ENCODE measurements around the gene CGN.
"Not testable (repeated sequence)": the region's sequence is repeated elsewhere in the genome, so short reads cannot be mapped to it uniquely, and the experiment has no call there.

CGN gene

DNA sequence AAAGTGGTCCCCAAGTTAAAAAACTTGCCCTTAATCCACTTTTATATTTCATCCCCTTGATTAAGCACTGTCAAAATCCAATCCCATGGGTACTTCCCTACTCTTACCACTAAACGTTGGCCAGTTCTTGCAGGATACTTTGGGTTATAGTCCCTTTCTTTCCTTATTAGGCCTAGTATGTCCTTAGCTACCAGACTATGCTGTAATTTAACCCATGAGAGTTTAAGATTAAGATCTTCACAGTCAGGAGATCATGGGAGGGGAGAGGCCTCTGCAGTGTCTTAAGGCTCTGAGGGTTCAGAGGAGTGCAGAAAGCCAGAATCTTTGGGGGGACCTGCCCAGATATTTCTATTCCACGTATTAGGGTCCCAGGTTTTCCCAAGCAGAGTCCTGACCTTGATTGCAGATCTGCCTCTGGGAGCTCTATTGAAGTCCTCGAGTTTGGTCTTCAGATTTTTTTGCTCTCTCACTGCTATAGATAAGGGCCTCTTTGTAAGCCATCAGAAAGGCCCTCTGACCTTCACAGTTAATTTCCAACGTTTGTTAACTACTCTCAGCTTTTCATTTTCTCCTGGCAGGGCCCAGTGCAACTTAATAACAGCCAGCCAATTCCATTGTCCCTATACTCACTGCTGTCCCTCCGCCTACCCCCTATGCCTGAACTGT, 9.0 kb upstream of the CGN start:
- DNase-seq (ENCODE audit: low read depth): no peak

DNA sequence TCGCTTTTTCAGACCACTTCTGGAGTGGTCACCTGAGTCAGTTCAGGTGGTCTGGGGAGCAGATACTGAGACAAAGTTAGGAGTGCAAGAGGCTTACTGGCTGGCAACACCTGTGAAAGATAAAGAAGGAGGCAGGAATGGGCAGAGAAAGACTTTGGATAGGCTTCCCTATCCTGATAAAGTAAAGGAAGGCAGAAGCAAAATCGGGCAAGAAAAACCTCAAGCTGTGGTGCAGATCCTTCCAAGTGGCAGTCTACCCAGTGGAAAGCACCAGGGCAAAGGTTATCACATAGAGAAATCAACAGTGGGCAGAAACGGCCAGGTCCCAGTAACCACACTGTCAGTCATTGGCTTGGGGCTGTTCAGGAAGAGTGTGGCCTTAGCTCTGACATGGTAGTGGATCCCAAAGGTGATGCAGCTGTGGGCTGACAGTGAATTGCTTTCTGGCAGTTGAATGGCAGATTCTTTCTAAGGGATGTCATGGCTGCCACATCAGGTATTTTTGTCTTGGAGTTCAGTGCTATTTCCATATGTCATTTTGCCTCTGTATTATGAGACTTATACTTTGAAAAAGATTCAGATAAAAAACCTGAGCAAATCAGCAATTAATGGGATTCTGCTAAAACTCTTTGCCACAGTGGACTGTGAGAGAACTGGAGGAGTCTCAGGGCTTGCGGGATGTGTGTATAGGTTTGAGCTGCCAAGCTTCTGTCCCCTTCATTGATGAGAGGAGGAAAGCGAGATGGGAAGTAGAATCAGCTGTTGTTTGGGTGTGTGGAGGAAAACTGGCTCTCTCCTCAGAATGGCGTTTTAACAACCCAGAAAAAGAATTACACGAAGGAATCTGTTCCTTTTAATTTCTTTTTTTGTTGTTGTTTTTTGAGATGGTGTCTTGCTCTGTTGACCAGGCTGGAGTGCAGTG, 8.1 kb upstream of the CGN start:
- no peak for DNase-seq (ENCODE audit: low read depth)

DNA sequence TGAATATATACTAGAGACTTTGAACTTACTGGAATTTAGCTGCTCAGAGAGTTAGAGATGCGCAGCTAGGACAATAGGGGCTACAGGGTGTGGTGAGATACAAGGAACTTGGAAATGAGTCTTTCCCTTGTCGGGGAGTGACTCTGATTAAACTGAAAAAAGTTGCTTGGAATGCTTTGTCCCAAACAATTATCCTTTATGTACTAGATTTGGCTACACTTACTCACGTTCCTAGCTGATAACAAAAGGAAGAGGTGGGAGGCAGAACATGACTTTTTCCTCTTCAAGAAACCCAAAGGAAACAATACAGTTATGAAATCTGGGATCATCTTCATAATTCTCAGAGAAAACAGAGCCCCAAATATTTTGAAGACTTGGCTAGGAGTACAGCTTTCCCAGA, 6.9 kb upstream of the CGN start:
- no peak for DNase-seq (ENCODE audit: low read depth)

DNA sequence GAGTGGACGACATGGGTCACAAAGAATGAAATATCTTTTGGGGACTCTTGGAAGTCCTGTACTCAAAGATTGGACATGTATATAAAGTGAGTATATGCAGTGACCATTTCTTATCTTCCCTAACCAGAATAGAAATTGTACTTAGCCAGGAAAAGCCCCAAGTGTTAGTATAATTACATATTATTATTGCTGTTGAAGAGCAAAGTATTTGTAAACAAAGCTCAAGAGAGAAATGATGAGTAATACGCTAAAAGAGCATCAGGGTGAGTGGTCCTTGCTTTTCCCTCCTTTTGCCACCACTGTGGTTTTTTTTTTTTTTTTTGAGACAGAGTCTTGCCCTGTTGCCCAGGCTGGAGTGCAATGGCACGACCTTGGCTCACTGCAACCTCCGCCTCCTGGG, 6.4 kb upstream of the CGN start:
- DNase-seq (ENCODE audit: low read depth): no peak

DNA sequence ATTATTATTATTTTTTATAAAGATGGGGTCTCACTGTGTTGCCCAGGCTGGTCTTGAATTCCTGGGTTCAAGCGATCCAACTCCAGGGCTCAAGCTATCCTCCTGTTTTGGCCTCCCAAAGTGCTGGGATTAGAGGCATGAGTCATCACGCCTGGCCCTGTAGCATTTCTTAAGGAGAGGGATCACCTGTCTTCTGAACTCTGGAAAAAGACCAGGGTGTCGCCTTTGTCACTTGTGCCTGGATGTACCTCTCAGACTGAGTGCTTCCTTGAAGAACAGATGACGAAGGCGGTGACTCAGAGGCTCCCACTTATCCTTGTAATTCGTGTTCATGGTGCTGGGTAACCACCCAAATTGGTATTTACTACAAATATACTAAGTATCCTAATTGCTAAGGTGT, 2.4 kb upstream of the CGN start:
- no peak for DNase-seq (ENCODE audit: low read depth)

DNA sequence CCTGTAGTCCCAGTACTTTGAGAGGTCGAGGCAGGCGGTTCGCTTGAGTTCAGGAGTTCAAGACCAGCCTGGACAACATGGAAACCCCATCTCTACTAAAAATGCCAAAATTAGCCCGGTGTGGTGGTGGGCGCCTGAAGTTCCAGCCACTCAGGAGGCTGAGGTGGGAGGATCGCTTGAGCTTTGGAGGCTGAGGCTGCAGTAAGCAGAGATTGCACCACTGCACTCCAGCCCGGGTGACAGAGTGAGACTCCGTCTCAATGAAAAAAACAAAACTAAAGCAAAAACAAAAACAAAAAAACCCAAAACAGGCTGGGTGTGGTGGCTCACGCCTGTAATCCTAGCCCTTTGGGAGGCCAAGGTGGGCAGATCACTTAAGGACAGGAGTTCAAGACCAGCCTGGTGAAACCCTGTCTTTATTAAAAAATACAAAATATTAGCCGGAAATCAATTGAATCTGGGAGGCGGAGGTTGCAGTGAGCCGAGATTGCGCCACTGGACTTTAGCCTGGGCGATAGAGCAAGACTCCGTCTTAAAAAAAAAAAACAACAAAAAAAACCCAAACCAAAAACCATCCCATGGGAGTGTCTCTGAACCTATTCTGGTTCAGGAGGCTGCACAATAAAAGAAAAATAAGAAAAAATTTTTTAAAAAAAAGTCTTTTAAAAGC, 1.7 kb upstream of the CGN start:
- no peak for DNase-seq (ENCODE audit: low read depth)

DNA sequence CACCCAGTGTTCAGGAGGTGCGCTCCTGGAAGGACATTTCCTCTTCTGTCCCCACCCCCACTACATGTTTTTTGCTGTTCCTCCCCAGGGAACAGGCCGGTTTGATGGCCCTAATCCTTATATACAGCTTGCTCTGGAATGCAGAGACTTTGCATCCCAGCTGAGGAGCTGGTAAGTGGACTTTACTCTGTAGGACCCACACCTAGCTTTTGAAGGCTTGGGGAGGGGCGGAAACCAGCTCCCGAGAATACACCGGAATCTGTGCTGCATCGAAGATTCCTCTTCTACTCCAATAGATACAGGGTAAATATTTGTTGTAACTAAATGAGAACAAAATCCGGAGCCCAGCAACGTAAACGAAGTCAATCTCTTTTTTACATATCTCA, 1.2 kb upstream of the CGN start:
- DNase-seq (ENCODE audit: low read depth): no peak

DNA sequence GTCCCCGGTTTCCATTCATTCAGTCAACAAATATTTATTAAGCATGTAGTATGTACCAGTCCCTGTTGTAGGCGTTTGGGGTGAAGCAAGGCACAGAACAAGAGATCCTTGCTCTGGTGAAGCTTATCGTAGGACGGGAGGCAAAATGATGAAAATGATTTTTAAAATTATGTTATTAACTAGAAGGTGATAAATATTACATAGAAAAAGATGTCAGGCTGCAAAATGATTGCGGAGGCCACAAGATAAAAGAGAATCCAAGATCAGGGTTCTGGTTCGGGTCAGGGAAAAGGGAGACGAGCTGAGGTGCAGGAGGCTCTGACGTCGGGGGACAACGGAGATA, 602 bp upstream of the CGN start:
- DNase-seq (ENCODE audit: low read depth): no peak

DNA sequence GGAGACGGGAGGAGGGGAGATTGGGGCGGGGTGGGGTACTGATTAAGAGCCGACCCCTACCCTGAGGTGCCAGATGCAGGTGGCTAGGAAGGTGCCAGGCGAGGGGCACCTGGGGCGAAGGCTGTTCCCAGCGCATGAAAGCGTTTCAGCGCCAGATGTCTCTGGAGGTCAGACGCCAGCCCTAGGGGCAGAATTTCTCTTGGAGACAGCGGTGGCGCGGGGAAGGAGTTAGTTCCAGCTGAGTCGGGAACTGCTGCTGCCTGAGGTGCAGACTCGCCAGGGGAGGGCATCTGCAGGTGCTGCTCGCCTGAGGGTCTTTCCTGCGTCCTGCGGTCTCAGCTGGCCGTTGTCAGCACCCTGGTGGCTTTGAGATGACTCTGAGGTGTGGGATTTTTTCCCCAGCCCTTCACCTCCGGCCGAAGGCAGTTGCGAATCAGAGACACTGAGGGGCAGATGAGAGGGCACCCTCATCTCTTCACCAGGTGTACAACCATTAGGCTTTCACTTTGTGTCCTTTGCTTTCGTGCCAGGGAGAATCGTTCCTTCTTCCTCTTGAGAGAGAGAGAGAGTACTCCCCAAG, 539 bp downstream of the CGN start:
- DNase-seq (ENCODE audit: low read depth): no peak

DNA sequence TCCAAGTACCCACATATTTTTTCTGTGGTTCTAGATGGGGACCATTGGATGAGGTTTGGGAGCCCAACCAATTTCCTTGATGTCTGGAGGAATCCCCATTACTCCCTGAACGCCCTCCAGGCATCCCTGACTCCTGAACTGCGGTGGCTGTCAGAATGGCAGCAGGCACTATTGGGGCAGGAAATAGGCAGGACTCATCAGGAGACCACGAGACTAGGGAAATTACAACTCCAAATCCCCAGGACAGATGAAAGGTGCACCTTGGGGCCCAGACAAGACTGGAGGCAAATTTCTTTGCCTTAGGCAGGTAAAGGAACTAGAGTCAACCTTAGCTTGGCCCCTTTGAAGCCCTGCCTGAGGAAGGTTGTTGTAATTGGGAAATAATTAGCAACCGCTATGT, 1.1 kb downstream of the CGN start:
- DNase-seq (ENCODE audit: low read depth): no peak

DNA sequence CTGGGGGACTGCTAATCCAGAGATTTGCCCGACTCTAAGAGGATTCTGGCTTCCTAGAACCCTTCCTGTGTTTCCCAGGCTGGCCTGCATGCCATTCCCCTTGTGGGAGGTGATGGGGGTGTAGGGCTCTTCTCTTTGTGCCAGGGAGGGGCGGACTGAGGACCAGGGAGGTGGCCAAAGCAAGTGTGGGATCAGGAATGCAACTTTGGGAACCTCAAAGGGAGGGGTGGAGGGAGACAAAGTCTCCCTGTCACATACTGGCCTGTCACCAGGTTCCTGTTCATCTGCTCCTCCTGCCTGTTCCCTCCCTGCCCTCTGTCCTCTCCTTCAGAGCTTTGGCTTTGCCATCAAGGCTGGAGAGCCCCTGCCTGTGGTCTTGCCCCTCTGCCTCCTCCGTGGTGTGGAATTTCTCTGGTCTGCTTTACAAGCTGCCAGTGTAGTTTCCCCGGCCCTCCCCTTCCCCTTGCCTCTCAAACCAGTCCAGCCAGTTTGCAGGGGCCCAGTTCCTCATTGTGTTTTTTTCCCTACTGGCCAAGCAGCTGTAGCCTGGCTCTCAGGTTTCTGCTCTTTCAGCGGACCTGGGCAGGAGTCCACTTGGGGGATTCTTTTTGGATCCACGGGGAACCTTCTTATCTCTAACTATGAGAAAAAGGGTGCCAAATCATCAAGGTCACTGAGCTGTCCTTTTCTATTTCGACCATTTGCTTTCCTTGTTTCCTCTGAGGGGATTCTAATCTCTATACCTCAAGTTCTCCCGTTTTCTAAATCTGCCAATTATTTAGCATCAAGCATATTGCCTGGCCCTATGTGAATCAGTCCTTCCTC, 1.8 kb downstream of the CGN start:
- no peak for DNase-seq (ENCODE audit: low read depth)

DNA sequence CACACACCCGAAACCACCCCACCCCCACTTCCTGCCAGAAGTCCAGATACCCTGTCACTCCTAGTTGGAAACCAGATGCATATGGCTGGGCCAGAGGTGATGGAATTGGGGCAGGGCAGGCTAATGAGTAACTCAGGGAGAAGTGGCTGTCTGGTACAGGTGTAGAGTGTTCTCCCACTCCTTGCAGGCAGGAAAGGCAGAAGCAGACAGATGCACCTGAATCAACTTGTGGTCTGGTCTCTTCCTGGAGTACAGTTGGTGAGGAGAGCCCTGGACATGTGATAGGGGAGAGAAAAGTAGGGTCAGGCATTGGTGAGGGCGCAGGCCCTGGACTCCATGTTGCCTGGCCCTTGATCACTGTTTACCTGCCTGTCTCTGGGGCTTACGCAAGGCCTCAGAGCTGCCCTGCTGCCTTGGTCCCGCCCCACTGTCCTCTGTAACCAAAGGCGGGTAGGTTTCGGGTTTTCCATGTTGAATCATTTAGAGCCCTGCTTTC, 2.5 kb downstream of the CGN start:
- no peak for DNase-seq (ENCODE audit: low read depth)

DNA sequence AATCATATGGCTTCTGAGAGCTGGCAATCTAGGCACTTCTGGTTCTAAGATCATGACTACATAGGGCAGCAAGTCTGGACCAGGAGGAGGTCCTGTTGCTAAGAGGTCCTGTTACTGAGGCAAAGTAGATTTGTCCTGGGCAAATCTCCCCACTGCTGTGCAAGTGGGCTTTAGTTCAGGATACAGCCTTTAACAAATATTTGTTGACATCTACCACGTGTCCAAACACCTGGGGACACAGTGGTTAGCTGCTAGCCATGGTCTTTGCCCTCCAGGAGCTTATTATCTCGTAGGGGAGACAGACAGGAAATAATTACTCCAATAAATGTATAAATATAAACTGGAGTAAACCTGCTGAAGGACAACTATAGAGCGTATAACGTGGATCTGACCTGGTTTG, 3.2 kb downstream of the CGN start:
- no peak for DNase-seq (ENCODE audit: low read depth)

DNA sequence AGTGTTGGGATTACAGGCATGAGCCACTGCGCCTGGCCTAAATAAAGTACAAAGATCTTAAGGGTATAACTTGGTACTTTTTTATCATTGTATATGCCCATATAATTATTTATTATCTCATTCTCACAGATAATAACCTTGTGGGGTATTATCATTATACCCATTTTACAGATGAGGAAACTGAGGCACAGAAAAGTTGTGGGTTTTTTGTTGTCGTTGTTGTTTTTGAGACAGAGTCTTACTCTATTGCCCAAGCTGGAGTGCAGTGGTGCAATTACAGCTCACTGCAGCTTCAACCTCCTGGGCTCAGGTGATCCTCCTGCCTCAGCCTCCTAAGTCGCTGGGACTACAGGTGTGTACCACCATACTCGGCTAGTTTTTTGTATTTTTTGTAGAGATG, 4.1 kb downstream of the CGN start:
- DNase-seq (ENCODE audit: low read depth): no peak

DNA sequence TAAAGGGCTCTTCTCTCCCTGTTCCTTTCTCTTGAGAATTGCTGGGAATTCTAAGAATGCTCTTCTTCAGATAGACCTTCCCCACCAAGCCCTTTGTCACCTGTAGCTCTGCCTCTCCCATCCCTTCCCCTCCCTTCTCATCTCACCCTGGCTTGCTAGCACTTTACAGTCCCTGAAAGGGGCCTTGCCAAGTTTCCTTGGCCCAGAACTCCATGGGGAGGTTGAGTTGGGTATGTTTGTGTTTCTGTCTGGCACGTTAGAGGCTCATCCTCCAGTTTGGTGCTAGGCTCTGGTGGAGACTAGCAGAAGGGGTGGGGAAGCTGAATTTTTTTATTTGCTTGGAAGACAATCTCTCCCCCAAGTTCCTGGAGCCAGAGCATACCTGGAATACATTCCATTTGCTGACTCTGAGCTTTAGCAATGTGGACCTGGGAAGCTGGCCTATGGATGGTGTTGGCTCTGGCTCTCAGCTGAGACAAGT, 4.9 kb downstream of the CGN start:
- no peak for DNase-seq (ENCODE audit: low read depth)

DNA sequence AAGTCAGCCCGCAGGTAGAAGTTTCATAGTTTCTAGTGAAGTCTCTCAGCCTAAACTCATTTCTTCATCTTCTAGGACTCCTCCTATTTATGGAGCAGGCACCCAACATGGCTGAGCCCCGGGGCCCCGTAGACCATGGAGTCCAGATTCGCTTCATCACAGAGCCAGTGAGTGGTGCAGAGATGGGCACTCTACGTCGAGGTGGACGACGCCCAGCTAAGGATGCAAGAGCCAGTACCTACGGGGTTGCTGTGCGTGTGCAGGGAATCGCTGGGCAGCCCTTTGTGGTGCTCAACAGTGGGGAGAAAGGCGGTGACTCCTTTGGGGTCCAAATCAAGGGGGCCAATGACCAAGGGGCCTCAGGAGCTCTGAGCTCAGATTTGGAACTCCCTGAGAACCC, 7.2 kb downstream of the CGN start:
- DNase-seq (ENCODE audit: low read depth): no peak

DNA sequence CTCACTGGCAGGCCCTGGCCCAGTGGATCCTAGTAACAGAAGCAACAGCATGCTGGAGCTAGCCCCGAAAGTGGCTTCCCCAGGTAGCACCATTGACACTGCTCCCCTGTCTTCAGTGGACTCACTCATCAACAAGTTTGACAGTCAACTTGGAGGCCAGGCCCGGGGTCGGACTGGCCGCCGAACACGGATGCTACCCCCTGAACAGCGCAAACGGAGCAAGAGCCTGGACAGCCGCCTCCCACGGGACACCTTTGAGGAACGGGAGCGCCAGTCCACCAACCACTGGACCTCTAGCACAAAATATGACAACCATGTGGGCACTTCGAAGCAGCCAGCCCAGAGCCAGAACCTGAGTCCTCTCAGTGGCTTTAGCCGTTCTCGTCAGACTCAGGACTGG, 7.7 kb downstream of the CGN start:
- no peak for DNase-seq (ENCODE audit: low read depth)

DNA sequence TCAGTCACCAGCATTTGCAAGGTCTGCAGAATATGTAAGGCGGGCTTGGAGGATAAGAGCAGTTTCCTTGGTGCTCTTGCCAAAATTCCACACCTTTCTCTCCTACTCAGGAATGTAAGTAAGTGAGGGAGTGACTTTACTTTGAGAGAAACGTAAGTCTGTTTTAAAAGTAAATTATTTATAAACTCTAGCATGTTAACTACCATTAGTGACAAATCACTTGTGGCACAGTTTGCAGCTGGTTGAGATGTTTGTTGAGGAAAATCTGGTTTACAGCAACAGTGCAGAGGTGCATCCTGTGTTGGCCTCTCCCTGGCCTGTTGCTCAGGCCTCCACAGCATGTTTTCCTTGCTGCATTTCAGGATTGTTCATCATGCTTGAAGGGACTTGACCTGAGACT, 8.5 kb downstream of the CGN start:
- no peak for DNase-seq (ENCODE audit: low read depth)

DNA sequence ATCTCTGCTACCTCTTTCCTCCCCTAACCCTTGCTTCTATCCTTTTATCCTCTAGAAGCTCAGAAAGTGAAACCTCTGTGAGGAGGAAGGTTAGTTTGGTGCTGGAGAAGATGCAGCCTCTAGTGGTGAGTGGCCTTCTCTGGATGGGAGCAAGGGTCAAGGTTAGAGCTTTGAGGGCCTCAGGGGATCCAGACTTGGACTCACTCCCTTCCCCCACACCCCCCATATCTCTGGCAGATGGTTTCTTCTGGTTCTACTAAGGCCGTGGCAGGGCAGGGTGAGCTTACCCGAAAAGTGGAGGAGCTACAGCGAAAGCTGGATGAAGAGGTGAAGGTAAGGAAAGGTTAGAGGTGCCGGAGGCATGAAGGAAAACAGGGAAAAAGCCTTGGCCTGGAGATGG, 9.2 kb downstream of the CGN start:
- no peak for DNase-seq (ENCODE audit: low read depth)

DNA sequence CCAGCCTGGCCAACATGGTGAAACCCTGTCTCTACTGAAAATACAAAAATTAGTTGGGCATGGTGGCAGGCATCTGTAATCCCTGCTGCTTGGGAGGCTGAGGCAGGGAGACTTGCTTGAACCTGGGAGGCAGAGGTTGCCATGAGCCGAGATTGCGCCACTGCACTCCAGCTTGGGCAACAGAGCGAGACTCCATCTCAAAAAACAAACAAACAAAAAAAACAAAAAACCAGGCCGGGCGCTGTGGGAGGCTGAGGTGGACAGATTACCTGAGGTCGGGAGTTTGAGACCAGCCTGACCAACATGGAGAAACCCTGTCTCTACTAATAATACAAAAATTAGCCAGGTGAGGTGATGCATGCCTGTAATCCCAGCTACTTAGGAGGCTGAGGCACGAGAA, 11.2 kb downstream of the CGN start:
- DNase-seq (ENCODE audit: low read depth): not testable (repeated sequence)

DNA sequence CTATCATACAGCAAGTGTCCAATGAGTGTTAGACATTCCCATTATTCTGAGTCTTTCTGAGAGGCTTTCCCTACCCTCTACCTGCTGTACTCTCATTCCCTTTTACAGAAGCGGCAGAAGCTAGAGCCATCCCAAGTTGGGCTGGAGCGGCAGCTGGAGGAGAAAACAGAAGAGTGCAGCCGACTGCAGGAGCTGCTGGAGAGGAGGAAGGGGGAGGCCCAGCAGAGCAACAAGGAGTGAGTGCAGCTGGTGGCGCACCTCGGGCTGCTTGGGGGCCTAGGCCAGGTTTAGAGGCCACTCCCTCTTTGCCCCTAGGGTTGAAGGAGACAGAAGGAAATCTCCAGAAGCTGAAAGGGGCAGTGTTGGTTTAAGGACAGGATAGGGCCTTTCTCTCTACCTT, 12.1 kb downstream of the CGN start:
- DNase-seq (ENCODE audit: low read depth): no peak

DNA sequence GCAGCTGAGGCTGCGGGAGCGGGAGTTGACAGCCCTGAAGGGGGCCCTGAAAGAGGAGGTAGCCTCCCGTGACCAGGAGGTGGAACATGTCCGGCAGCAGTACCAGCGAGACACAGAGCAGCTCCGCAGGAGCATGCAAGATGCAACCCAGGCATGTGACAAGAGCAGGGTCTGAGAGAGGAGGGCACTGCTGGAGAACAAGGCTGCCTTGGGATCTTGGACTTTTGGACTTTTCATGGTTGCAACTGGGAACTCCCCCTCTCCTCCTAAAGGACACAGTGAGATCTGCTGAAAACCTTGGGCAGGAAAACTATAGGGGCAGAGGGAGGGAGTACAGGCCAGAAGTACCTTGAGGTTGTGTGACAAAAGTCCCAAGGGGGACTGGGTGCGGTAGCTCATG, 13.5 kb downstream of the CGN start:
- DNase-seq (ENCODE audit: low read depth): no peak

All from GM04504 (cell line).